ENCODE measurements around the gene GOLGA3. TPM values are rescaled to one million over a fixed set of nuclear protein-coding genes. Genes with fewer than 3 reads are reported as not detected.
"Not testable (repeated sequence)": the region's sequence is repeated elsewhere in the genome, so short reads cannot be mapped to it uniquely, and the experiment has no call there.

The GOLGA3 gene
- total and polyA plus RNA-seq, 7 donors = 7.5 to 40.8 (median 30.5) TPM

DNA sequence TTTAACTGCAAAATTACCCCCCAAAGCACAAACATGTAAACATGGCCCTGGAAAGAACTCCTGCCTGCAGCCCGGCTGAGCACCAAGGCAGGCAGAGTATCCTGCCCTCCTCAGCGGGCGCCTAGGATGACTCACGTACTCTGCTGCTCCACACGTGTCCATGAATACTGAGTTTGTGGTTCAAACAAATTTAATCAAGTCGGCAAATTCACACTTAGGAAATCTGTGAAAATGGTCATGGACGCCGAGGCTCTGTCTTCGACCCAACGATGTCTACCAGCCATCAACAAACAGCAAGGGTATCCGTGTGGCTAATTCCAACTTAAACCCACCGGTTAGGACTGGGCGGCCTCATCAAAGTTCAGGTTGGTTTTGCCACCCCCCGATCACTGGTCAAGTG lies 25.5 kb downstream of the GOLGA3 start:
- intact Hi-C loops (cut with DNase I) = no loop called here
- Histone ChIP-seq H3K27me3 (ENCODE audit: insufficient read depth in 3 of 3, low read length in 2 of 3) (no peaks in the 10 kb centered on the region), H3K36me3 (ENCODE audit: insufficient read depth in 1 of 2, low read depth in 1 of 2) (peaks cover 9 to 88% of the 10 kb centered on the region in 2 donors), H3K9me3 (no peaks in the 10 kb centered on the region), H3K4me1 (no peaks in the 10 kb centered on the region), H3K4me3 (no peak overlapping the region), H3K27ac (no peak overlapping the region)
- DNase-seq (no peak), ATAC-seq (no peak)
- TF ChIP-seq CTCF (IDR thresholded peaks at IDR 0.05) = no peak
- 92 to 95% (median 94%) methylated on average over 14 of the region's 14 CpGs for WGBS, 3 donors

DNA sequence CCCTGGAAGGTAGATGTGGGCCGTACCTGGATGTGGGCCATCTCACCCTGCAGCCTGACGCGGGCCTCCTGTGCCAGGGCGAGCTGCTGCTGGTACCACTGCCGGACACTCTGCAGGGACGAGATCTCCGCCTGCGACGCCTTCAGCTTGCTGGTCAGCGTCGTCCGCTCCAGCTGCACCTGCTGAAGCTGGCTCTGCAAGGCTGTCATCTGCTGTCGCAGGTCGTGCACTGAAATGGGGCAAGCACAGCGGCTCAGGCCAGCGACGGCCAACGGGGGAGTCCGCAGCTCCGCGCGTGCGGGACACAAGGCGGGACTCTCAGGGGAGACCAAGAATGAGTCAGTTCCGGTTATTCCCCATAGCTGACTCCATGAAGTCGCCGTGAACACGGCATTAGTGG lies 26.9 kb downstream of the GOLGA3 start:
- ATAC-seq = no peak
- DNase-seq = no peak

DNA sequence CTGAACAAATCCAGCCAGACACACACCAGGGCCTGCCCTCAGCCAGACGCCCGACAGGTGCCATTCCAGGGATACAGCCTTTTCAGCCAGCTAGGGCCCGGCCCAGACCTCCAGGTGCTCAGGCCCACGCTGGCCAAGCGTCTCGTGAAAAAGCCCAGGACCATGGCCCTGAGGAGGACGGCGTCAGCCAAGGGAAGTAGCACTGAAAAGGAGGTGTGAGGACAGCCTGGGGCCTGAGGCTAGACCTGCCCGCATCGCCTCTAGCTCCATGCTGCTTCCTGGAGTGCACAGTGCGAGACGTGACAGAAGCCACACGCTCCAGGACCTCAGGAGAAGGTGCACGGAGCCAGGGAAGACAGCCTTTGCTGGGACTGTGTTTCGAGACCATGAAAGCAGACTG lies 29.8 kb downstream of the GOLGA3 start:
- Histone ChIP-seq H3K36me3 (ENCODE audit: insufficient read depth in 1 of 2, low read depth in 1 of 2) (peaks cover 8 to 97% of the 10 kb centered on the region in 2 donors), H3K4me3 (no peak overlapping the region), H3K27ac (no peak overlapping the region), H3K4me1 (no peaks in the 10 kb centered on the region), H3K9me3 (no peaks in the 10 kb centered on the region), H3K27me3 (ENCODE audit: insufficient read depth in 3 of 3, low read length in 2 of 3) (no peaks in the 10 kb centered on the region)
- WGBS, 3 donors = 92 to 94% (median 94%) methylated on average over 15 of the region's 15 CpGs
- intact Hi-C loops (cut with DNase I) = no loop called here
- no peak for ATAC-seq
- no peak for DNase-seq
- no peak for TF ChIP-seq CTCF (IDR thresholded peaks at IDR 0.05)

More for the DNA sequence above, 26.9 kb downstream of the GOLGA3 start:
- H3K27me3 ChIP-seq (ENCODE audit: insufficient read depth in 3 of 3, low read length in 2 of 3) = no peaks in the 10 kb centered on the region
- no peaks in the 10 kb centered on the region for H3K9me3 ChIP-seq
- H3K36me3 ChIP-seq (ENCODE audit: insufficient read depth in 1 of 2, low read depth in 1 of 2) = peaks cover 9 to 91% of the 10 kb centered on the region in 2 donors
- intact Hi-C loops (cut with DNase I) = no loop called here
- no peak overlapping the region for H3K27ac ChIP-seq
- H3K4me1 ChIP-seq = no peaks in the 10 kb centered on the region
- 88 to 92% (median 88%) methylated on average over 28 of the region's 28 CpGs for WGBS, 3 donors
- no peak for TF ChIP-seq CTCF (IDR thresholded peaks at IDR 0.05)
- no peak overlapping the region for H3K4me3 ChIP-seq

DNA sequence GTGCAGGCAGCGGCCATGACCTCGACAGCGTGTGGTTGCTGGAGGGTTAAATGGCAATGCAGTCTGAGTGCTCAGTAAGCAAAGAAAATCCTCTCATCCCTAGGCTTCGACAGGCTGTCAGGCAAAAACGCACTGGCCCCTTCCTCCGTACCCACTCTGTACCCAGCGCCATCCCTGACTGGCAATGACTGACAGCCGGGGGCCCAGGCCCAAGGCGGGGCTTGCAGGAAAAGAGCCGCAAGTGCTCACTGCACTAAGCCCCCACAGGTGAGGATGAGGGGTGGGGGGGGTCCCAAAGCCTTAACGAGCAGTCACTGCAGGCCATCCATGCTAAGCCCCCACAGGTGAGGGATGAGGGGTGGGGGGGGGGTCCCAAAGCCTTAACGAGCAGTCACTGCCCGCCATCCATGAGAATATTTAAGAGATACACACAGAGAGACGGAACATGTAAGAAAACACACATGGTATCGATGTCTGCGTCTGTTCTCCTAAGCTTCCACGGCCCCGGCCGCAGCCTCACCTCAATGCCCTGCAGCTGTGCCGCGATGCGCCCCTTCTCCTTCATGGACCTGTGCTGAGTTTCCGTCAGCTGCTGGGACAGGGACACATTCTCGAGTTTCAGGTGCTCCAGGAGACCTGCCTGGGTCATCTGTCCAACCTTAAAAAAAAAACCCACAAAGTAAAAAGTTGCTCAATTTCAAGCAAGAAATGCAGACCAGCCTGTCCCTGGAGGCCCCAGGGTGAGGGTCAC lies 30.7 kb downstream of the GOLGA3 start:
- TF ChIP-seq CTCF (IDR thresholded peaks at IDR 0.05) = no peak
- 91 to 93% (median 92%) methylated on average over 23 to 24 of the region's 24 CpGs for WGBS, 3 donors
- DNase-seq = no peak
- intact Hi-C loops (cut with DNase I) = no loop called here
- Histone ChIP-seq H3K4me3 (no peak overlapping the region), H3K27me3 (ENCODE audit: insufficient read depth in 3 of 3, low read length in 2 of 3) (no peaks in the 10 kb centered on the region), H3K36me3 (ENCODE audit: insufficient read depth in 1 of 2, low read depth in 1 of 2) (peaks cover 6 to 92% of the 10 kb centered on the region in 2 donors), H3K4me1 (no peaks in the 10 kb centered on the region), H3K27ac (no peak overlapping the region), H3K9me3 (no peaks in the 10 kb centered on the region)
- ATAC-seq = no peak

DNA sequence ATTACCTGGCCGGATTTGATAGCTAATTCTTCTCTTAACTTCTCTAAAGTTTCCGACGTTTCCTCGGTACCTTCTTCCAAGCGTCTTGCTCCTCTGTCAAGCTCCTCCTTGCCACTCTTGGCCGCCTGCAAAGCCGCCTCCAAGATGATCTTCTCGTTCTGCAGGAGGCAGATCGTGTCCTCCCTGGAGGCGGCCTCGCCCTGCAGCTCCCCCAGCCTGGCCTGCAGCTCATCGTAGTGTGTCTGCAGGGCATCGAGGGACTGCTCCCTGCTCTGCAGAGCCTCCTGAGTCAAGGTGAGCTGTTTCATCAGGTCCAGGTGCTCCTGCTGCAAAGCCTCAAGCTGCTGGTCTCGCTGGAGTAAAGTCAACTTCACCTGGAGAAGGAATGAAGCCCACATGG lies 32.8 kb downstream of the GOLGA3 start:
- no peaks in the 10 kb centered on the region for H3K4me1 ChIP-seq
- H3K27ac ChIP-seq = no peak overlapping the region
- peaks cover 8 to 82% of the 10 kb centered on the region in 2 donors for H3K36me3 ChIP-seq (ENCODE audit: insufficient read depth in 1 of 2, low read depth in 1 of 2)
- intact Hi-C loops (cut with DNase I) = no loop called here
- no peak for TF ChIP-seq CTCF (IDR thresholded peaks at IDR 0.05)
- DNase-seq = no peak
- no peak for ATAC-seq
- H3K4me3 ChIP-seq = no peak overlapping the region
- no peaks in the 10 kb centered on the region for H3K27me3 ChIP-seq (ENCODE audit: insufficient read depth in 3 of 3, low read length in 2 of 3)
- H3K9me3 ChIP-seq = no peaks in the 10 kb centered on the region
- WGBS, 3 donors = 93 to 96% (median 94%) methylated on average over 14 of the region's 14 CpGs

DNA sequence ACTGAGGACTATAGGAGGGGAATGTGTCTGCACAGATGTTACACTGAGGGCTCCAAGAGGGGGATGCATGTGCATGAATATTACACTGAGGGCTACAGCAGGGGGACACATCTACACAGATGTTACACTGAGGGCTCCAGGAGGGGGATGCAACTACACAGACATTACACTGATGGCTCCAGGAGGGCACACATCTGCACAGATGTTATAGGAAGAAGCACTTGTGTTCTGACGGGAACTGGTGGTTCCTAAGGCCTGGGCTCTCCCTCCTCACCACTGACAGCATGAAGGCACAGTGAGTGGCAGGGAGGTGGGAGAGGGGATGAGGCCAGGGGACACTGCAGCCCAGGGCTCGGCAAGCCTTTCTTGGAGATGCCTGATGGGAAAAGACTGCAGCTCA lies 36.7 kb downstream of the GOLGA3 start:
- H3K9me3 ChIP-seq; ATAC-seq; H3K27me3 ChIP-seq (ENCODE audit: insufficient read depth in 3 of 3, low read length in 2 of 3); H3K4me1 ChIP-seq; H3K4me3 ChIP-seq; intact Hi-C loops (cut with DNase I); DNase-seq; H3K27ac ChIP-seq: not testable (repeated sequence)
- 93 to 96% (median 96%) methylated on average over 2 of the region's 2 CpGs for WGBS, 3 donors
- H3K36me3 ChIP-seq (ENCODE audit: insufficient read depth in 1 of 2, low read depth in 1 of 2) = peaks cover 2 to 74% of the 10 kb centered on the region in 2 donors
